Stimulated activated CD4-positive, alpha-beta T cell treated with anti-CD3 and anti-CD28 coated beads, Interleukin-1b, Interleukin-23, amount 100 ng/mL, for 48 hours (primary cell): ENCODE results near the gene MAD1L1.

Experiments used
- DNase-seq: peaks from one replicate; pipeline ENCODE4 v3.0.0-alpha.2; 2020

MAD1L1 gene

DNA sequence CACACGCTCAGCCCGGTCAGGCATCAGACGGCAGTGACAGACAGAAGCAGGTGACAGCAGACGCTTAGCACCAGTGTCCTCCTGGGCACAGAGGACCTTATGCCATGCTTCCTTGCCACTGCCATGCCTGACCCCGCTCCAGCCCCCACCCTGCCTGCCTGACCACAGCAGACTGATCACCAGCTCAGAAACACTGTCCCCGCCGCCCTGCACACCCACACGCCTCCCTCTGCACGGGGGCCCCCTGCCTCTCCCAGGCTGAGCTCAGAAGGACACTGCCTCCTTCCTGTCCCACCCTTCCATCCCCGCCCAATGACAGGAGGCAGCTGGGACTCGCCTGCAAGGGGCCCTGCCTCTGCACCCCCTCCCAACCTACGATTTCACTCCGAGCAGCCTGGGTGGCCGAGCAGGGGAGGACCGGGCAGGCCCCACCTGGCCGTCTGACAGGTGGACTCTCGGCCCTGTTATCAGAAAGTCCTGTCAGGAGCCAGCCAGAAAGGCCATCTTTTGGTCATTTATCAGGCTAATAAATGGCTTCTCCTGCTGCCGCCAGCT is 379.2 kb downstream of the MAD1L1 start:
- no peak for DNase-seq

DNA sequence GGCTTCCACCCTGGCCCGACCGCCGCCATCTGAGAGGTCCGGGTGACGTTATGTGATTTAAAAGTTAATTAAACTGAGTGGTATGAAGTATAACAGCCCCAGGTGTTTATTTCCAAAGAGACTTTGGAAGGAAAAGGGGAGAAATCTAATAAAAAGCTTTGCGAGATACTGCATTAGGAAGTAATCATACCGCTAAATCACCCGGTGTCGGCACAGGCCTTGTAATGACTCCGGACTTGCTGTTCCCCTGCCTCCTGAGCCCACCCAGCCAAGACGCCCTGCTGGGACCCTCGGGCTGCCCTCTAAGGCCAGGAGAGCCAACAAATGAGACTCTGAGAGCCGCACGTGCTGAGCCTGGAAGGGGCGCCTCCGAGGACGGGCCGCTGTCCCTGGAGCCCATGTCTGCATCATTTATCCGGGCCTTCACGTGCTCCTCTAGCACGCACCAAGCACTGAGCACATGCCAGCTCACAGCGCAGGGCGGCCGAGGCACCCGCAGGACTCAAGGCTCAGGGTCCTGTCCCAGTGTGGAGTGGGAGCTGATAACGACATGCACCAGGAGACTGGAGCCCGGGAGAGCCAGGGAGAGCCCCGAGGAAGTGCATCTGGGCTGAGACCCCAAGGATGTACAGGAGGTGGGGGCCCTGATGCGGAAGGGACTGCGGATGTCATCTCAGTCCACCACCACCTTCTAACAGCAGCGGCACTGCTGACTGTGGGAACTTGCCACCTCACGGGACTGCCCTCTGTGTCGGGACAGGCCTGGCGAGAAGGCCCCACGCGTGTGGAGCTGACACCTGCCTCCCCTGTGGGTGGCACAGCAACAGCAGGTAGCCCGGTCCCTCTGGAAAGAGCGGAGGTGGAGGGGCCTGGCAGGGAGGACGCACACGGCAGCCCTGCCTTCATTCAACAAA is 380.0 kb downstream of the MAD1L1 start:
- no peak for DNase-seq

DNA sequence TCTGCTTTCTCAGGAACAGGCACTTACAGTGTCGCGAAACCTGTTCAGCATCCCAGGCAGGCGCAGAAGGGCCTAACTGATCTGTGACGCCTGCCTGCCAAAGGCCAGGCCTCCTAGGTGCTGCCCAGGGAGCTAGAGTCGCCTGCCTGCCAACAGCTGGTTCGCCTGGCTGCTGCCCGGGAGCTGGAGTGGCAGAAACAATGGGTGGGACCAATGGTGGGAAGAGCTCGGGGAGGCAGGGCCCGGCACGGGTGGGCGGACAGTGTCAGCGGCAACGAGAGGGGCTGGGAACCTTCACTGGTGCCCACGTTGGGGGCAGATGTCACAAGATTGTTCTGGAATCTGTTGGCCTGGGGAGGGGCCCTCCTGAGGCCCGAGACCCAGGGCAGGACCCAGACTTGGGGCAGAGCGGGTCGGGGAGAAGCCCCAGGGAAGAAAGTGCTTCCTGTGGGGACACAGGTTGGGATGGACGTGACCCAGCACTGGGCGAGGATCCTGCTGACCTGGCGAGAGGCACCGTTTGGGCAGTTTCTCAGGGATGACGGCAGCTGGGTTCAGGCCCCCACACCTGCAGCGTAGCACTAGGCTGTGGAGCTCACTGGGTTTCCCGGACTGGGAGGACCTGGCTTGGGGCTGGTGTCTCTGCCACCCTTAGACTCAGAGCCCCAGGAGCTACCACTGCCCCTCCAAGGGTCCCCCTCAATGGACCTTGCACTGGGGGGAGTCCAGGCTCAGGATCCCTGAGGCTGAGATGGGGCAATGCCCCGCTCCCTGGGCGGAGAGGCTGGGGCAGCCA is 380.8 kb downstream of the MAD1L1 start:
- no peak for DNase-seq

DNA sequence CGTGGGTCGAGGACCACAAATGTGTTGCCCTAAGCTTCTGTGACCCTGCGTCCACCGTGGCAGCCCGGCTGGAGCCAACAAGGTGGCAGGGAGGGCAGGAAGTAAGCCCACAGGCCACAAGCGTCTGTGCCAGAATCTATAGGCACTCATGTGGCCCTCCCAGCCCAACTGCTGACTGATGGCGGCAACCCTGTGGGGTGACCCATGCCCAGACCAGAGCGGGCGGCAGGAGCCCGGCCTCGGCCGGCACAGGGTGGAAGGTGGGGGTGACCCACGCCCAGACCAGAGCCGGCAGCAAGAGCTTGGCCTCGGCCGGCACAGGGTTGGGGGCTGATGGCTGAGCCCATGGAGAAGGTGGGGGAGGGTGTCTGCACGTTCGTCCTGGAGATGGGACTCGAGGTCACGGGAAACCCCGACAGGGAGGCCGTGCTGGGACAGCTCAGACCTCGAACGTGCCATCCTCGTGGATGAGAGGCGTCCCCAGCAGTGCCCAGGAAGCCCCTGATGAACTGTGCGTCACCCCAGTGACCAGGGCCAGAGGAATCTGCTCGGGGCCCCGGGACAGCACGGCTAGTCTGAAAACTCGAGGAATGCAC is 381.7 kb downstream of the MAD1L1 start:
- no peak for DNase-seq

DNA sequence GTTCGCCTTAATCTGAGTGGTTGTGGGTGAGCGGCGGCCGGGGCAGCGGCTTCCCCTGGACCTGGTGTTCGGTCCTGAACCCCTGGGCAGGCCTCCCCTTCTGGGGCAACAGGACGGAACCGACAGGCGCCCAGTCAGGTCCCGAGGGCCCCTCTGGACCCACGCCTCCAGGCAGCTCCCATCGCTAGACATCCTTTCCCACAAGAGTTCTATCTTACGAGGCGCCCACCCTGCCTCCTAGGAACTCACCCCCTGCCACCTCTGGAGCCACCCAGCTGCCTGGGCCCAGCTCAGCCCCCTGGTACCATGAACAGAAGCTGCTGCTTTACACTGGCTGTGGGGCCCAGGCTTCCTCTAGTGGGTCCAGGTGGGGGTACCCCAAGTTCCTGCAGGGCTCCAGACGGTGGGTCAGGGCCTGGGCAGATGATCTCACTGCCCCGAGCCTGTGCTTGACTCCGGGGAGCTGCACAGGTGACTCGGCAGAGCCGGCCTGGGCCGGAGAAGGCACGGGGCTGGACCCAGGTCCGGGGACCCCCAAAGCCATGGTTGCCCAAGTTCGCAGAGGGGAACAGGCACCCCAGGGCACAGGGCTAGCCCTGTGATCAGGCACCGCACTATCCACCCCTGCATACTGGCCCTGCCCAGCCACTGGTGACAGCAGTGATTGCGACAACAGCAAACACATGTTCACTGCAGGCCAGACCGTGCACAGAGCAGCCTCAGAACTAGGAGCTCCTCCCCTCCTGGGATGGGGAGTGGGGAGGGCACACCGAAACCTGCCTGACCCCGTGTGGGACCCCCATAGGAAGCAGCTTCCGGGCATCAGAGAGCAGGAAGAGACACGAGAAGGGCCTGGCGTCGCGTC is 382.4 kb downstream of the MAD1L1 start:
- no peak for DNase-seq

DNA sequence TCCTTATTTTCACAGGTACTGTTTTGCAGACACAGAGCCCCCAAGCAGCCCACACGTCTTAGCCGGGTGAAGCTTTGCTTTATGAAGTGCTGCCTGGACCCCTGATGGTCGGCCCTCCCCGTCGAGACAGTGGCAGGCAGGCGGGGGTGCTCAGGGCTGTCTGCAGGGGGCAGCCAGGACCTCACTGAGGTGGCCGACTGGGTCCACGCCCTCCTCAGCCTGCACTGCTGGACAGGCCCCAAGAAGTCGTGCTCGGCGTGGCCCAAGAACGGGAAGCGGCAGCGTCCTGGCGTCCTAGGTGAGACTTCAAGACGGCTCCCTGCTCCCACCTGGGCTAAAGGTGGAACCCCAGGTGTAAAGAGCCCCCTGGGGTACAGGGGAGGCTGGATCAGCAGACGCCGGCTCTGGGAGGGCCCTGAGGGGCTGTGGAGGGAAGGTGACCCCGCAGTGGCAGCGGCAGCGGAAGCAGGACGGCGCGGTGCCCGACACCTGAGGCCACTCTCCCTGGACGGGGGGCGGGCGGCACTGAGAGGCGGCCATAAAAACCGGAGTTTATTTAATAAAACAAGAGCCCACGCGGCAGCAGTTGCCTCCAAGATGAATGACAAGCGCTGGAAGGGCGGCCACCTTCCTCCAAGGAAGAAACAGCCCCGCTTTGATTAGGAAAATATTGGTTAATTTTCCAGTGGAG is 383.2 kb downstream of the MAD1L1 start:
- no peak for DNase-seq

DNA sequence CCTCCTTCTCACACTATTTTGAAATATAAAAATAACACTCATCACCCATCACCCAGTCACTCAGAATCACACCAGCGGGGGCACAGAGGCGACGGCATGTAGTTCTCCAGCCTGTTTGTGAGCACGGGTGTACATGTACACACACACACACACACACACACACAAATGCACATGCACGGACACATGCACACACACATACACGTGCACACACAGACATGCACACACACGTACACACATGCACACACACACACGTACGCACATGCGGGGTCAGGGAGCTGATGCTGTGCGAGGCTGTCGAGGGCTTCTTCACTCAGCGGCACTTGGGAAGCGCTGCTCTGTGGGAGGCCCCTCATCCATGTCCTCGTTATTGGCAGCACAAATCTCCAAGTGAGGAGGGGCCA is 383.8 kb downstream of the MAD1L1 start:
- DNase-seq = no peak

DNA sequence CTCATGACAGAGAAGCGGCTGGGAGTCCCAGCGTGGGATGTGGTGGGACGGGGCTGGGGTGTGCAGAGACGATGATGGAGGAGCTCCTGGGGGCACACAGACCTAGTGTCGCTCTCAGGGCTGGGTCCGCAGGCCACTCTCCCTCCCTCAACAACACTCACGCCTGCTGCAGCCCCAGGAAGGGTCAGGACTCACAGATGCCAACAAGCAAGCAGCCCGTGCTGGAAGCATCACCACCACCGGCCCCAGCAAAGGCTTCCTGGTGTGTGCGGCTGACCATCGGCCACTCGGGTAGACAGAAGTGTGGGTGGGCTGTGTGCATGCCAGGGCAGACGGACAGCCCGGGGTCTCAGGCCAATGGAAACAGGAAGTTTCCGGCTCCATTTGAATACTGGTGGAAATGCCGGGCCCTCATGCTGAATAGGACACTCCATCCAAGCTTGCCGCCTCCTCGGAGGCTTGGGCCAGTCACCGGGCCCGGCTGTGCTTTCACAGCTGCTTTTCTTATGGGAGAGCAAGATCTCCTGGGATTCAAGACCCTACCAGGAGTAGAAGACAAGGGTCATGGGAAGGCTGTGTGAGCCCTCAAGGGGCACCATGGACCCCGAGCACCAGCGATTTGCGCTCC is 384.6 kb downstream of the MAD1L1 start:
- DNase-seq = no peak

DNA sequence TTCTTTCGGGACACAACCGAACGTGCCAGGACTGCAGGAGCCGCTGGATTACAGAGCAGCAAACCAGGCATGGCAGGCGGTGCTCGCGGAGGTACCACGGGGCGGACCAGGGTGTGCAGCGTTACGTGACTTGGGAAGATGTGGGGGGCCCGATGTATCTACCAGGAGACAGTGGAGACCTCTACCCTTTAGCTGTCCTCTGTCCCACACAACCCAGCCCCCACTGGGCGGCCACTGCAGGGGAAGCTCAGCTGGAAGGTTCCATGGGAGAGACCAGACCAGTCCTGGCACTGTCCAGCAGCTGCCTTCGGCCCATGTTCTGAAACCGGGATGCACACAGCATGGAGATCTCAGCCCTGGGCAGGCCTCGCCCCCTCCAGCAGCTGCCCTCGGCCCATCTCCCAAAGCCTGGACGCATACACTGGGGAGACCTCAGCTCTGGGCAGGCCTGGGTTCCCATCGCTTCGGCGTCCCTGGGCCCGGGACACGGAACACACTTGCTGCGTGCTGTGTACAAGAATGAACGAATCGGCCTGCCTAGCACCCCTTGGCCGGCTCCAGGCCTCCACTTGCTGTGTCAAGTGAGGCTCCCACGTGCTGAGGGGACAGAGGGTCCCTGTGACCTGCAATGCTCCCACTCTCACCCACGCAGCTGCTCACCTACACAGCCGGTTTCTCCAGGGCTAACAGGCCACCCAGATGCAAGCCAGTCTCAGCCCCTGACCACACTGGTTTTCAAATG is 385.3 kb downstream of the MAD1L1 start:
- no peak for DNase-seq

DNA sequence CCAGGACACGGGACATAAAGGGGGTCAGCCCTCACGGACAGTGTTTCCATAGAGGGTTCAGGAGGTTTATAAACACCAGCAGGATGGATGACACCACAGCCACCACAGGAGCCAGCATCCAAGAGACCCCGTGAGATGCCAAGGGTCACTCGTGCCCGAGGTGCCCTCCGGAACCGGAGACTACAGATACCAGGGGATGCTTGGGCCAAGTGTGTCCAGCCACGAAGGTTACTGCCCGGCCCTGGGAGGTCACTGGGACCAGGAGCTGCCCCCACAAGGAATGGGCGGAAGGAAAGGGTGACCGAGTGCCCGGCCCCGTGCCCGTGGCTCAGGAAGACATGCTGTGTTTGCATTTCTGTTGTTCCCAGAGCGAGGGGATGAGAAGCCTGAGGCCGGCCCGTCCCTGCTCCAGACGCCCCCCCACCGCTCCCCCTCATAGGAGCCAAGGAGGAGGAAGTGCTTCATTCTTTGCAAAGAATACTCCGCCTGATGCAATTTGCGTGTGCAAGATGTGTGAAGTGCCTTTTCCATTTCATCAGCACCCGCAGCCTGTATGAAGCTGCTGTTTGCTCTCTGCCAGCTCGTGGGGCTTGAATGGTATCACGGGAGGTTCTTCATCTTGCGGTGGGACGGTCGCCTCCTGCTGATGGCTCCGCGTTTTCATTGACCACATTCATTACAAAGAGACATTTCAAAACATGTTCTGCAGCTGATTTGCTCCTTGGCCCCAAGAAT is 386.2 kb downstream of the MAD1L1 start:
- DNase-seq = no peak

DNA sequence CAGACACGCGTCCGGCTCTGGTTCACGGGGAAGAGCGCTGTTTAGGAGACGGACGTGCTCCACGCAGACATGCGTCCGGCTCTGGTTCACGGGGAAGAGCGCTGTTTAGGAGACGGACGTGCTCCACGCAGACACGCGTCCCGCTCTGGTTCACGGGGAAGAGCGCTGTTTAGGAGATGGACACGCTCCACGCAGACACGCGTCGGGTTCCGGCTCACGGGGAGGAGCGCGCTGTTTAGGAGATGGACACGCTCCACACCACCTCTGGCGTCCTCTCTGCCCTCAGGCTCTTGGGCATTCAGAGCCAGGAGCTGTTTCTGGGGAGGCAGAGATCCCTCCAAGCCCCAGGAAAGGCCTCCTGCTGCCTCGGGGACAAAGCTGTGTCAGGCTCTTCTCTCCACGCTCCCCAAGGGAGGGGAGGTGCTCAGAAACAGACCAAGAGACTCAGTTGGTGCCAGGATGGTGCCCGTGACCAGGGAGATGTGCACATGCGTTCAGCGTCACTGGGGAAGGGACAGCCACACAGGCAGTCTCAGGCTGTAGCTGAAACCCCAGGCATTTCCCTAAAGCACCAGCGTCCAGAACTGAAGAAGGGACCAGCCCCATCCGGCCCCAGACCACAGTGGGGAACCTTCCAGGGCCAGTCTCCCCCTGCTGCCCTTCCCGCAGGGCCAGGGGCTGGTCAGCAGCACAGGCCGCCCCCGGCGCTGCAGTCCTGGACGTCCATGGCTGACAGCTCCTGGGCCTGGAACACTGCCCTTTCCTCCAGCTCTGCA is 387.0 kb downstream of the MAD1L1 start:
- no peak for DNase-seq

DNA sequence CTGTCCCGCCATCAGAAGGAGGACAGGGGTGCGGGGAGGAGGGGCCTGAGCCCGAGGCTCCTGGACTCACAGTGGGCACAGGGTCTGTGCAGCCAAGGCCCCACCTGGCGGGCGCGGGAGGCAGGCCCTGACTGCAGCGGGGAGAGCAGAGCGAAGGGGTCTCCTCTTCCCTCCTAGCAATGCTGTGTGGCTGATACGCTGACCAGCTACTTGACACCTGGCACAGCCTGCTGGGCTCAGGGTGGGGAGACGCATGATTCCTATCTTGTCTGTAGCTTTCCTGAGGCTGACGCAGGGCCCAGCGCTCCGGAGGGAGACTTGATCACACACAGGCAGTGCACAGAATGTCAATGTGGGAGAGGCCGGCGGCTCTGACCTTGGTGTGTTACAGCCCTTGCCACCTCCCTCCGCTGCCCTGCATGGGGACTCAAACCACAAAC is 387.8 kb downstream of the MAD1L1 start:
- DNase-seq = no peak

DNA sequence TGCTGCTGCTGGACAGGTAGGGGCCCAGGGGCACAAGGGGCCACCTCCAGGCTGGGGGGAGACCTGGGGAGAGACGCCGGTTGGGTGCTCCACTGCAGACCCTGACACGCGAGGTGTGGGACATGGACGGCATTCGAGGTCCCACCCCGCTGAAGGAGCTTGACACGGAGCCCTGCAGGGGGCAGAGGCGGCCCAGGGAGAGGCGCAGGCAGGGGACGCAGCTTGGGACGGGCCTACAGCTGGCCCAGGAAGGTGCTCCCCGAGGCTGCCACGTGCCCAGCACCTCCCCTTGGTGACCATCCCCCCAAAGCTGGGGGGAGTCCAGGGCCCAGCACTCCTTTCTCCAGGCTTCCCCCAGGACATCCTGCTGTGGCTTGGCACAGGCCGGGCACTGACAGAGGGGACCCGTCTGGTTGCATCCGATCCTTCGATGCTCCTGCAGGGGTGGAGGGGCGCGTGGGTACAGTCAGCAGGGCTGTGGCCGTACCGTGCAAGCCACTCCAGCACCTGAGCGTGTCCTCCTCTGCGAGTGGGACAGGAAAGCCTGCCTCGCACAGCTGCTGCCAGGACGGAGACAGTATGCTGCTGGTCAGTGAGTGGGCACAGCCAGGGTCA is 388.3 kb downstream of the MAD1L1 start:
- DNase-seq = no peak

DNA sequence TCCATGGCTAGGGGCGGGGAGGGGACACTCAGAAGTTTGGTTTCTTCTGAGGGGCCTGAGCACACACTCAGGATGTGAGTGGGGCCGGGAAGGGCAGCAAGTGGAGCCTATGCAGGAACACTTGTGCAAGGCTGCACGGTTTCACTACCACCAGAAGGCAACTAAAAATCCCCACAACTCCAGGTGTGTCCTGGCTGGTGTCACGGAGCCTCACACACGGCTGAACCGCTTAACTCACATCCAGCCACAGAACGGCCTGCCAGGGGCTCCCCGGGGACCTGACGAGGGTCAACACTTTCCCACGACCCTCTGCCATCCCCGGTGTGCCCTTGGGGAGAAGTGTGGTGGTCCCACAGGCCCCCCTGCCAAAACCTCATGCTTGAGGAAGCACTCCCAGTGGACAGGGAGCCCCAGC is 388.8 kb downstream of the MAD1L1 start:
- DNase-seq = no peak

DNA sequence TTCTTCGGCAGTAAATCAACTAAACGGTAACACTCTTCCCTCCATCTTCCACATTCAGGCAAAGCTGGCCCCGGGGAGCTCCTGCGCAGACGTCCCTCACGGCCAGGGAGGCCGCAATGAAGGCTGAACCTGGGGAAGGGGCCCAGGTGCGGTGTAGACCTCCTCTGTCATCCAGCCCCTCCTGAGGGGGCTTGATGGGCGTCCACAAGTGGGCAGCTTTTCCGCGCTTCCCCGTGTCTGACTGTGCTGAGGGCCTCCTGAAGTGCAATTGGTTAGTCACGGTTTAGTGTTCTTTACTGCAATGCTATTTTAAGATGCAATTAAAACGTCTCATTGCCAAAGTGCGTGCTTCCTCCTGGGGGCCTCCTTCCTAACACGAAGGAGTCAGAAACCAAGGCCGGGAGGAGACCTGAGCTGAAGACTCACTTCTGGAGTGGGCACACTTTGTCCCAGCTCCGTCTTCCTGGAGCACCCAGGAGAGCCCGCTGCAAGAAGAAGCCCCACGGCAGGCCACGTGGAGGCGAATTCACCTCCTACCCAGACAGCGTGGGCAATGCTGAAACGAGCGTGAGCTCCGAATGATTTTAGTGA is 389.4 kb downstream of the MAD1L1 start:
- no peak for DNase-seq

DNA sequence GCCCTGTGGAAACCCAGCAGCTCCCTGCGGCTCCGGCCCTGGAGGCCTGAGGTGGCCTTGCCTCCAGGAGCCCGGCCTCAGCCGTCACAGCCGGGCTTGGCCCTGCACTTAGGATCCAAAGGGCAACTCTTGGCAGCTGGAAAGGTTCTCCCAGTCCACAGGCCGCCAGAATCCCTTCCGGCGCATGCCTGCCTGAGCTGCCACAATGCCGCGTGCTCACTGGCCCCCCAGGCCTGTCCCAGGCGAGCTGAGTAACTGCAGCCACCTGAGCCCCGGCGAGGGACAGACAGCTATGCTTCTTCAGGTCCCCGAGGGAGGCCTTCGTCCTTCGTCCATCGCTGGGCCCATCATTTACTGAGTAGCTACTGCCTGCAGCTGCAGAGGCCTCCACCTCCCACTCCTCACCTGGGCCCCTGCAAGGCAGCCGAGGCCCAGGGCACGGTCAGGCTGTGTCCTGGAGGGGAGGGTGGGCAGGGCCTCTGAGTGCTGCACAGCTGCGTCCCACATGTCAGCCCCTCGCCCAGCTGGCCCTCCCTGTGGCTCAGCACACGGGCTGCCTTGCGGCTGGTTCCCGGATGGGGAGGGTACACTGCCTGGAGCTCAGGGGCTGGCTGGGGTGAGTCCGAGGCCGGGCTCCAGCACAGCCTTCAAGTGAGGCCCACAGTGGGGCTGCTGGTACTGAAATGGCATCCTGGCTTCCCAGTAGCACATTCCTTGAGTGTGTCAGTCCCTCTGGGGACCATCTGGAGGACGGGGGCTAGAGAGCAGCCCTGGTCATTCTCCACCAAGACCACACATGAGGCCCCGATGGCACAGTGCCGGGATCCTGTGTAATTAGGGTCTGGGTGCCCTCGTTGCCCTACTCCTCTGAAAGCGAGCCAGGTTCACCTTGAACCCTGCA is 390.2 kb downstream of the MAD1L1 start:
- no peak for DNase-seq
